ENCODE data around the gene KIF2C. TPM values are rescaled to one million over a fixed set of nuclear protein-coding genes. Genes with fewer than 3 reads are reported as not detected.

Gene KIF2C
- total RNA-seq, 4 donors from 2014 or later, result 0.76 to 4.5 (median 3.7) TPM

DNA sequence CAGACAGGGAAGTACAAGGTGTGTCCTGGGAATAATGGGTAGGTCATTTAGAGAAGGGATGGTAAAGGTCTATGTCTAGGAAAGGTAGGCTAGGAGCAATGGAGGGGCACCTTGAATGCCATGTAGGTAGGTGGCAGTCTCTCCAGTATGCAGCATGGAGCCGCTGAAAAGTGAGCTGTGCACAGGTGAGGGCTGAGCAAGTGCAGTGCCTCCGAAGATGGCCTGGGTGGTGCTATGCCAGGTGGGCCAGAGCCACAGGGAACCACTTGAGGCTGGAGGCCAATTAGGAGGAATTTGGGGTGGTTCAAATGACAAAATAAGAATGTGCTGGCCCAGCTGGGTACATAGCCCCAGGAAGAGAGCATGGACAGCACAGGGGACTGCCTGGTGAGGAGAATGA is 33.7 kb upstream of the KIF2C start:
- intact Hi-C loops (cut with DNase I; ENCODE audit: low total_unique reads), result no loop called here
- H3K4me3 ChIP-seq (ENCODE audit: low read depth, poor library complexity, severe bottlenecking), result no peak overlapping the region
- DNase-seq (ENCODE audit: low spot score in 2 of 2), result no peak
- no peak for TF ChIP-seq POLR2A (IDR thresholded peaks at IDR 0.05)
- TF ChIP-seq CTCF (IDR thresholded peaks at IDR 0.05), result no peak
- WGBS, 2 donors, result 71 to 83% methylated on average over 2 of the region's 2 CpGs

DNA sequence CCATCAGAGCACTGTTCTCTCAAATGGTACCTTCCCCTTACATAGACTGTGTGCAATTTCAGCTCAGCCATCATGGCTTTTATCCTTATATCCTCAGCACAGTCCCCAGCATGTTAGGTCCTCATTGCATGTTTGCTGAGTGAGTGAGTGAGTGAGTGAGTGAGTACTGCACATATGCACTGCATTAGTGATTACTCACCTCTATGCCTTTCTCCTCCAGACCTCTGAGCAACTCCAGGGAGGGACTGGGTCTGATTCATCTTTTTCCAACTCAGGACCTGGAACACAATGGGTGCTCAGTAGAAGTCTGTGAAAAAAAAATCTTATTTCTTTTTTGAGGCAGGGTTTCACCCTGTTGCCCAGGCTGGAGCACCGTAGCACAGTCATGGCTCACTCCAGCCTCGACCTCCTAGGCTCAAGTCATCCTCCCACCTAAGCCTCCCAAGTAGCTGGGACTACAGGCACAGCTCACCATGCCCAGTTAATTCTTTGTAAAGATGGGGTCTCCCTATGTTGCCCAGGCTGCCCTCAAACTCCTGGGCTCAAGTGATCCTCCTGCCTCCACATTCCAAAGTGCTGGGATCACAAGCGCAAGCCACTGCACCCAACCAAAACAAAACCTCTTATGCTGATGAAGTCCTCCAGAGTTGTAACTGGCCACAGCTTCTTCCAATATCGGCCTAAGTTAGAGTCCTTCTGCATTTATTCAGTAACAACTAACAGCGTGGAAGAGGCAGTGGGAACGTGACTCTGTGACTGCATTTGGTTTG is 32.3 kb upstream of the KIF2C start:
- intact Hi-C loops (cut with DNase I; ENCODE audit: low total_unique reads), result no loop called here
- TF ChIP-seq CTCF (IDR thresholded peaks at IDR 0.05) (no peak), POLR2A (IDR thresholded peaks at IDR 0.05) (no peak)
- 83 to 92% methylated on average over 6 of the region's 6 CpGs for WGBS, 2 donors

GRCh38 chr1:44707959-44708831 is 31.4 kb upstream of the KIF2C start:
- TF ChIP-seq CTCF (IDR thresholded peaks at IDR 0.05) (no peak), POLR2A (IDR thresholded peaks at IDR 0.05) (no peak)
- no peak overlapping the region for H3K4me3 ChIP-seq (ENCODE audit: low read depth, poor library complexity, severe bottlenecking)
- WGBS, 2 donors, result 37 to 43% methylated on average over 15 of the region's 15 CpGs
- DNase-seq (ENCODE audit: low spot score in 2 of 2), result peak in 1 of 2 donors; percentile 51
- intact Hi-C loops (cut with DNase I; ENCODE audit: low total_unique reads), result no loop called here

More for the DNA sequence above, 32.3 kb upstream of the KIF2C start:
- DNase-seq (ENCODE audit: low spot score in 2 of 2), result no peak
- no peak overlapping the region for H3K4me3 ChIP-seq (ENCODE audit: low read depth, poor library complexity, severe bottlenecking)

DNA sequence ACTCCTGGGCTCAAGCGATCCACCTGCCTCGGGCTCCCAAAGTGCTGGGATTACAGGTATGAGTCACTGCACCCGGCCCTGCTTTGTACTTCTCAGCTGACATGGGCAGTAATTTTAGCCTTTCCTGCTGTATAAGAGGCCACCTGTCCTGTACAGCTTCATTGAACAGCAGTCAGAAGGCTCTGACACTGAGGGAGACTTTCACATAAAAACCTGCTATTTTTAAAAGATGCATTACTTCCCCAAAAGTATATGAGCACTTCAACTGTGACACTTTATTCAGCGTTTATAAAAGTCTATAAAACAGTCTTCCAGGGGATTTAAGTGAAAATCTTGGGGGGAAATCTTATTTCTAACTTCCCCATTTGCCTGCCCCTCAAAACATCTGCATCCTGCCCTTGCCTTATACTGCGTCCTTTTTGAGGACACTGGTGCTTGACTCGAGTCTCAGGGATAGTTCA is 26.3 kb upstream of the KIF2C start:
- TF ChIP-seq CTCF (IDR thresholded peaks at IDR 0.05) (no peak), POLR2A (IDR thresholded peaks at IDR 0.05) (no peak)
- 38 to 61% methylated on average over 6 of the region's 6 CpGs for WGBS, 2 donors
- intact Hi-C loops (cut with DNase I; ENCODE audit: low total_unique reads), result no loop called here

DNA sequence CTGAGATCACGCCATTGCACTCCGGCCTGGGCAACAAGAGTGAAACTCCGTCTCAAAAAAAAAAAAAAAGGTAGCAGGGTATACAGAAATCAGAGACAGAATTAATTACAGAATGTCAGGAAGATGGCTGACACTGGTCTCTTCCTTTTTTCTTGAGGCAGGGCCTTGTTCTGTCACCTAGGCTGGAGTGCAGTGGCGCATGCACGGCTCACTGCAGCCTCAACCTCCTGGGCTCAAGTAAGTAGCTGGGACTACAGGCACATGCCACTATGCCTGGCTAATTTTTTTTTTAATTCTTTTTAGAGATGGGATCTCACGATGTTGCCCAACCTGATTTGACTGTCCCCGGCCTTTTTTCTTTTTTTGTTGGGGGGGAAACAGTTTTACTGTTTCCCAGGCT is 25.1 kb upstream of the KIF2C start:
- TF ChIP-seq CTCF (IDR thresholded peaks at IDR 0.05) (no peak), POLR2A (IDR thresholded peaks at IDR 0.05) (no peak)
- no peak for DNase-seq (ENCODE audit: low spot score in 2 of 2)
- H3K4me3 ChIP-seq (ENCODE audit: low read depth, poor library complexity, severe bottlenecking), result no peak overlapping the region
- 89 to 91% methylated on average over 7 of the region's 7 CpGs for WGBS, 2 donors
- intact Hi-C loops (cut with DNase I; ENCODE audit: low total_unique reads), result no loop called here

More for the DNA sequence above, 26.3 kb upstream of the KIF2C start:
- DNase-seq (ENCODE audit: low spot score in 2 of 2), result no peak
- H3K4me3 ChIP-seq (ENCODE audit: low read depth, poor library complexity, severe bottlenecking), result no peak overlapping the region
